Natural killer cell (primary cell): ENCODE data around the gene CDC40. TPM values are rescaled to one million over a fixed set of nuclear protein-coding genes. Genes with fewer than 3 reads are reported as not detected.

Source experiments
- ATAC-seq, 3 donors: fragments of 150-1000 bp in 2 of 3; fragments of 200-7000 bp in 1 of 3; cut with Tn5 transposase; 1 replicate in 1 of 3; 2 replicates in 2 of 3; pipeline ENCODE4 v1.10.0; 2021; ENCODE audit warnings: mild to moderate bottlenecking in 2 of 3, moderate library complexity in 2 of 3
- DNase-seq, 2 donors: peaks; one replicate each; pipeline versions ENCODE4 v3.0.0 to v3.0.0-alpha.2; 2013 to 2021; ENCODE audit warnings: mixed read lengths in 1 of 2
- H3K27ac ChIP-seq: one replicate; pipeline ENCODE4 v1.5.1; 2013; ENCODE audit warnings: mild to moderate bottlenecking, low read length
- H3K27me3 ChIP-seq: one replicate; pipeline ENCODE4 v1.6.1; 2013; ENCODE audit warnings: low read length; ENCODE audit not compliant: control insufficient read depth, insufficient read depth
- H3K36me3 ChIP-seq: one replicate; pipeline ENCODE4 v1.6.1; 2013; ENCODE audit warnings: low read length; ENCODE audit not compliant: control insufficient read depth, insufficient read depth
- H3K4me1 ChIP-seq: one replicate; pipeline ENCODE4 v1.6.1; 2013; ENCODE audit warnings: low read length; ENCODE audit not compliant: control insufficient read depth, insufficient read depth
- H3K4me3 ChIP-seq: one replicate; pipeline ENCODE4 v1.5.1; 2013; ENCODE audit warnings: low read length
- H3K9me3 ChIP-seq: one replicate; pipeline ENCODE4 v1.6.1; 2013; ENCODE audit warnings: low read length; ENCODE audit not compliant: control insufficient read depth, insufficient read depth
- H3K27ac Mint-ChIP-seq, 2 donors: one replicate each; pipeline ENCODE4 v1.8.0; 2022; ENCODE audit warnings: mild to moderate bottlenecking in 2 of 2, mixed read lengths in 2 of 2, moderate library complexity in 1 of 2
- H3K27me3 Mint-ChIP-seq, 2 donors: one replicate each; pipeline ENCODE4 v1.8.0; 2022; ENCODE audit warnings: low read depth in 2 of 2, mixed read lengths in 2 of 2
- H3K36me3 Mint-ChIP-seq: one replicate; pipeline ENCODE4 v1.8.0; 2022; ENCODE audit warnings: mixed read lengths
- H3K4me1 Mint-ChIP-seq, 2 donors: one replicate each; pipeline ENCODE4 v1.8.0; 2022; ENCODE audit warnings: mixed read lengths in 2 of 2
- H3K4me3 Mint-ChIP-seq: one replicate; pipeline ENCODE4 v1.8.0; 2022; ENCODE audit warnings: mild to moderate bottlenecking, moderate library complexity, mixed read lengths
- H3K9me3 Mint-ChIP-seq, 2 donors: one replicate each; pipeline ENCODE4 v1.8.0; 2022; ENCODE audit warnings: mixed read lengths in 2 of 2
- WGBS: methylation state at CpG from one replicate; pipeline ENCODE4 v1.1.7; 2013; ENCODE audit warnings: missing lambda C conversion rate; ENCODE audit not compliant: insufficient coverage; 5-methylcytosine and 5-hydroxymethylcytosine counted together
- intact Hi-C: fragments of 100-400 bp; cut with micrococcal nuclease; formaldehyde crosslinking; loops from one replicate; pipeline ENCODE4 v1.14.2; 2022
- total RNA-seq, 4 donors: library from RNA; stranded (reverse); fragments of 120-200 nt in 1 of 4; gene quantifications; one replicate each; pipeline versions ENCODE4 v1.2.3 to v1.2.4, GENCODE V29; 2013 to 2022
- TF ChIP-seq, protein P1 (sequence below): fragments of 200-600 bp; IDR thresholded peaks from one replicate; pipeline ENCODE4 v1.8.0; 2022; ENCODE audit warnings: antibody characterized with exemption

The CDC40 gene
- total RNA-seq, 3 donors from 2014 or later (not counting 1 experiment from before 2014, with no cell fraction given): 32.9 to 55.4 (median 48.5) TPM

DNA sequence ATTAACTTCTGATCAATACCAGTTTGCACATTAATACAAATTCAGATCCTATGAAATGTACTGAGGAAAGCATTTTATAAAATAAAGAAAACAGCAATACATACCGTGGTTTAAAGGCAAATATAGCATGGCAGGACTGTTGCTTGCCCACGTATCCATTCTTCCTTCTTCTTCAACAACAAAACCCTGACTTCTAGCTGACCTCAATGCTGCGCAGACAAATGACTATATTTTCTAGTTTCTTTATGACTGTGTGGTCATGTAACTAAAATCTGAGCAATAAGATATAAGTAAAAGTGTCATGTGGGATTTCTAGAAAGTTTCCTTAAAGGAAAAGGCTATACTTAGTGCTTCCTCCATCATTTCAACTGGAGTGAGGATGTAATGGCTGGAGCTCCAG, 85.0 kb downstream of the CDC40 start:
- DNase-seq (no peak), ATAC-seq (no peak)
- H3K36me3 Mint-ChIP-seq: peaks cover 10% of the 10 kb centered on the region
- Histone ChIP-seq H3K9me3 (no peaks in the 10 kb centered on the region), H3K27ac (no peak overlapping the region), H3K36me3 (no peaks in the 10 kb centered on the region), H3K27me3 (no peaks in the 10 kb centered on the region), H3K4me1 (no peaks in the 10 kb centered on the region), H3K4me3 (no peak overlapping the region)
- 78% methylated on average over 1 of the region's 3 CpGs for WGBS
- H3K4me3 Mint-ChIP-seq: no peak overlapping the region
- peaks cover 2 to 12% of the 10 kb centered on the region in 2 donors for H3K27me3 Mint-ChIP-seq
- intact Hi-C loops: no loop called here
- no peak overlapping the region for H3K27ac Mint-ChIP-seq
- H3K4me1 Mint-ChIP-seq: peaks cover 0 to 5% of the 10 kb centered on the region in 2 donors
- TF ChIP-seq, protein P1, sequence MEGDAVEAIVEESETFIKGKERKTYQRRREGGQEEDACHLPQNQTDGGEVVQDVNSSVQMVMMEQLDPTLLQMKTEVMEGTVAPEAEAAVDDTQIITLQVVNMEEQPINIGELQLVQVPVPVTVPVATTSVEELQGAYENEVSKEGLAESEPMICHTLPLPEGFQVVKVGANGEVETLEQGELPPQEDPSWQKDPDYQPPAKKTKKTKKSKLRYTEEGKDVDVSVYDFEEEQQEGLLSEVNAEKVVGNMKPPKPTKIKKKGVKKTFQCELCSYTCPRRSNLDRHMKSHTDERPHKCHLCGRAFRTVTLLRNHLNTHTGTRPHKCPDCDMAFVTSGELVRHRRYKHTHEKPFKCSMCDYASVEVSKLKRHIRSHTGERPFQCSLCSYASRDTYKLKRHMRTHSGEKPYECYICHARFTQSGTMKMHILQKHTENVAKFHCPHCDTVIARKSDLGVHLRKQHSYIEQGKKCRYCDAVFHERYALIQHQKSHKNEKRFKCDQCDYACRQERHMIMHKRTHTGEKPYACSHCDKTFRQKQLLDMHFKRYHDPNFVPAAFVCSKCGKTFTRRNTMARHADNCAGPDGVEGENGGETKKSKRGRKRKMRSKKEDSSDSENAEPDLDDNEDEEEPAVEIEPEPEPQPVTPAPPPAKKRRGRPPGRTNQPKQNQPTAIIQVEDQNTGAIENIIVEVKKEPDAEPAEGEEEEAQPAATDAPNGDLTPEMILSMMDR: no peak
- H3K9me3 Mint-ChIP-seq: peaks cover 0 to 2% of the 10 kb centered on the region in 2 donors

GRCh38 chr6:110266996-110267395, 86.8 kb downstream of the CDC40 start:
- H3K27me3 Mint-ChIP-seq: peaks cover 0 to 3% of the 10 kb centered on the region in 2 donors
- no peaks in the 10 kb centered on the region for H3K36me3 Mint-ChIP-seq
- ATAC-seq: no peak
- Histone ChIP-seq H3K9me3 (no peaks in the 10 kb centered on the region), H3K4me1 (no peaks in the 10 kb centered on the region), H3K4me3 (no peak overlapping the region), H3K36me3 (no peaks in the 10 kb centered on the region), H3K27ac (no peak overlapping the region), H3K27me3 (no peaks in the 10 kb centered on the region)
- H3K27ac Mint-ChIP-seq: no peak overlapping the region
- intact Hi-C loops: no loop called here
- no peak for DNase-seq
- peaks cover 0 to 2% of the 10 kb centered on the region in 2 donors for H3K9me3 Mint-ChIP-seq
- no peak overlapping the region for H3K4me3 Mint-ChIP-seq
- peaks cover 0 to 5% of the 10 kb centered on the region in 2 donors for H3K4me1 Mint-ChIP-seq
- TF ChIP-seq, protein P1: no peak

- Mint-ChIP-seq H3K27ac (no peak overlapping the region), H3K9me3 (peaks cover 0 to 2% of the 10 kb centered on the region in 2 donors), H3K36me3 (no peaks in the 10 kb centered on the region), H3K4me1 (peaks cover 0 to 5% of the 10 kb centered on the region in 2 donors), H3K4me3 (no peak overlapping the region), H3K27me3 (peaks cover 6 to 7% of the 10 kb centered on the region in 2 donors)
- intact Hi-C loops: no loop called here
- no peaks in the 10 kb centered on the region for H3K4me1 ChIP-seq
- TF ChIP-seq, protein P1: no peak
- no peaks in the 10 kb centered on the region for H3K27me3 ChIP-seq
- DNase-seq (no peak), ATAC-seq (no peak)
- H3K27ac ChIP-seq: no peak overlapping the region
- WGBS: no CpG with 5 or more reads among the region's 2 CpGs
- no peaks in the 10 kb centered on the region for H3K36me3 ChIP-seq
- H3K9me3 ChIP-seq: no peaks in the 10 kb centered on the region
- H3K4me3 ChIP-seq: no peak overlapping the region
Observed at GRCh38 chr6:110269623-110270022, 89.4 kb downstream of the CDC40 start.

- DNase-seq (no peak), ATAC-seq (no peak)
- Mint-ChIP-seq H3K9me3 (peaks cover 0 to 2% of the 10 kb centered on the region in 2 donors), H3K4me3 (no peak overlapping the region), H3K36me3 (no peaks in the 10 kb centered on the region), H3K4me1 (peaks cover 0 to 5% of the 10 kb centered on the region in 2 donors), H3K27ac (no peak overlapping the region), H3K27me3 (peaks cover 7 to 8% of the 10 kb centered on the region in 2 donors)
- H3K36me3 ChIP-seq: no peaks in the 10 kb centered on the region
- H3K27ac ChIP-seq: no peak overlapping the region
- no peaks in the 10 kb centered on the region for H3K4me1 ChIP-seq
- TF ChIP-seq, protein P1: no peak
- H3K27me3 ChIP-seq: no peaks in the 10 kb centered on the region
- intact Hi-C loops: no loop called here
- no peaks in the 10 kb centered on the region for H3K9me3 ChIP-seq
- WGBS: 100% methylated on average over 2 of the region's 4 CpGs
- no peak overlapping the region for H3K4me3 ChIP-seq
Observed at GRCh38 chr6:110270165-110270564, 89.9 kb downstream of the CDC40 start.
